IMR-90 (cell line): ENCODE data around the gene SPPL2B. TPM values are rescaled to one million over a fixed set of nuclear protein-coding genes. Genes with fewer than 3 reads are reported as not detected.

Experiments
- ATAC-seq: fragments of 200-7000 bp; cut with Tn5 transposase; 2 replicates; pipeline ENCODE4 v1.9.1; 2020; ENCODE audit warnings: low read depth, mild to moderate bottlenecking, moderate library complexity
- BruUV-seq: library from RNA; stranded (reverse); fragments of 400-500 nt; replicated peaks from 2 replicates; lab custom pipeline; 2021; lab: Mats Ljungman, UMichigan
- CTCF ChIA-PET: fragments of 300-600 bp; formaldehyde crosslinking; extraction: SDS; loops from one replicate; lab custom pipeline; 2021; ENCODE audit warnings: antibody characterized with exemption; lab: Yijun Ruan, JAX
- POLR2A ChIA-PET: fragments of 300-600 bp; sonication (Branson Sonifier 250); formaldehyde crosslinking; loops from one replicate; lab custom pipeline; 2022; ENCODE audit warnings: antibody characterized with exemption; ENCODE audit not compliant: unreplicated experiment; lab: Charles Lee
- DNase-seq: peaks from one replicate; pipeline ENCODE4 v3.0.0; 2013
- H2AFZ ChIP-seq: replicated peaks from 2 replicates; pipeline ENCODE3; 2013; ENCODE audit warnings: low read length, mild to moderate bottlenecking; ENCODE audit not compliant: poor library complexity
- H2AK5ac ChIP-seq: 2 replicates; pipeline ENCODE4 v1.6.1; 2013; ENCODE audit warnings: low read depth, low read length, inconsistent platforms
- H2AK9ac ChIP-seq: replicated peaks from 2 replicates; pipeline ENCODE3; 2013; ENCODE audit warnings: mild to moderate bottlenecking, low read depth, low read length, moderate library complexity; ENCODE audit not compliant: poor library complexity
- H2BK120ac ChIP-seq: 2 replicates; pipeline ENCODE4 v1.6.1; 2013; ENCODE audit warnings: low read depth, low read length, inconsistent platforms
- H2BK15ac ChIP-seq: 3 replicates; pipeline ENCODE4 v1.6.1; 2013; ENCODE audit warnings: low read depth, low read length, inconsistent platforms
- H2BK20ac ChIP-seq: 2 replicates; pipeline ENCODE4 v1.6.1; 2013; ENCODE audit warnings: low read depth, mild to moderate bottlenecking, inconsistent platforms, low read length, moderate library complexity
- H2BK5ac ChIP-seq: 2 replicates; pipeline ENCODE4 v1.6.1; 2013; ENCODE audit warnings: mild to moderate bottlenecking, low read depth, low read length, inconsistent platforms; ENCODE audit not compliant: poor library complexity, severe bottlenecking
- H3K14ac ChIP-seq: replicated peaks from 2 replicates; pipeline ENCODE4 v1.6.1; 2013; ENCODE audit warnings: low read depth, low read length, inconsistent platforms
- H3K18ac ChIP-seq: 2 replicates; pipeline ENCODE4 v1.6.1; 2013; ENCODE audit warnings: low read depth, low read length, control low read depth
- H3K23ac ChIP-seq: 2 replicates; pipeline ENCODE4 v1.6.1; 2013; ENCODE audit warnings: low read depth, low read length, inconsistent platforms
- H3K27ac ChIP-seq: 2 replicates; pipeline ENCODE4 v1.5.1; 2013; ENCODE audit warnings: mild to moderate bottlenecking, control low read depth, low read length; ENCODE audit not compliant: insufficient read depth
- H3K27me3 ChIP-seq: 2 replicates; pipeline ENCODE4 v1.6.1; 2013; ENCODE audit warnings: low read length; ENCODE audit not compliant: control insufficient read depth, insufficient read depth
- H3K36me3 ChIP-seq: 2 replicates; pipeline ENCODE4 v1.6.1; 2013; ENCODE audit warnings: low read length, mixed read lengths; ENCODE audit not compliant: control insufficient read depth, insufficient read depth
- H3K4ac ChIP-seq: 2 replicates; pipeline ENCODE4 v1.6.1; 2013; ENCODE audit warnings: low read depth, low read length, inconsistent platforms
- H3K4me1 ChIP-seq: 2 replicates; pipeline ENCODE4 v1.6.1; 2013; ENCODE audit warnings: low read length, mixed read lengths; ENCODE audit not compliant: control insufficient read depth, insufficient read depth
- H3K4me2 ChIP-seq: 2 replicates; pipeline ENCODE4 v1.6.1; 2013; ENCODE audit warnings: low read depth, mild to moderate bottlenecking, control low read depth, low read length, moderate library complexity
- H3K4me3 ChIP-seq: 2 replicates; pipeline ENCODE4 v1.5.1; 2013; ENCODE audit warnings: low read depth, mild to moderate bottlenecking, control low read depth, low read length, moderate library complexity; ENCODE audit not compliant: insufficient read depth
- H3K56ac ChIP-seq: 2 replicates; pipeline ENCODE4 v1.6.1; 2013; ENCODE audit warnings: low read length, inconsistent platforms; ENCODE audit not compliant: insufficient read depth; ENCODE audit errors: extremely low read depth
- H3K79me1 ChIP-seq, 2 experiments: 2 replicates each; pipeline ENCODE4 v1.6.1; 2013; ENCODE audit warnings: low read length in 2 of 2, inconsistent platforms in 1 of 2, low read depth in 1 of 2
- H3K9ac ChIP-seq: 2 replicates; pipeline ENCODE4 v1.6.1; 2013; ENCODE audit warnings: low read depth, low read length, control low read depth
- H3K9me1 ChIP-seq: 2 replicates; pipeline ENCODE4 v1.6.1; 2013; ENCODE audit warnings: low read length, inconsistent platforms; ENCODE audit not compliant: insufficient read depth
- H3K9me3 ChIP-seq: 2 replicates; pipeline ENCODE4 v1.6.1; 2013; ENCODE audit warnings: low read length; ENCODE audit not compliant: control insufficient read depth, insufficient read depth
- H4K20me1 ChIP-seq: 2 replicates; pipeline ENCODE4 v1.6.1; 2013; ENCODE audit warnings: low read length, inconsistent platforms; ENCODE audit not compliant: insufficient read depth
- H4K5ac ChIP-seq: 2 replicates; pipeline ENCODE4 v1.6.1; 2013; ENCODE audit warnings: mild to moderate bottlenecking, low read depth, low read length, control low read depth
- H4K8ac ChIP-seq, 2 experiments: 2 replicates each; pipeline ENCODE4 v1.6.1; 2013; ENCODE audit warnings: low read depth in 2 of 2, low read length in 2 of 2, control low read depth in 1 of 2, inconsistent platforms in 1 of 2
- H4K91ac ChIP-seq: 2 replicates; pipeline ENCODE4 v1.6.1; 2013; ENCODE audit warnings: low read depth, low read length, inconsistent platforms; ENCODE audit not compliant: insufficient read depth
- BHLHE40 ChIP-seq: fragments of 150-350 bp; IDR thresholded peaks from 2 replicates; pipeline ENCODE4 v1.6.1; 2016; ENCODE audit warnings: mild to moderate bottlenecking, low read depth, low read length
- CEBPB ChIP-seq: IDR thresholded peaks from 2 replicates; pipeline ENCODE4 v1.6.1; 2012; ENCODE audit warnings: low read depth, low read length, improper control_type of control experiment
- CHD1 ChIP-seq: IDR thresholded peaks from 2 replicates; pipeline ENCODE4 v1.6.1; 2012; ENCODE audit warnings: low read depth, low read length, improper control_type of control experiment
- FOS ChIP-seq: fragments of 150-350 bp; IDR thresholded peaks from 2 replicates; pipeline ENCODE4 v1.6.1; 2016; ENCODE audit warnings: low read depth, low read length
- MAFK ChIP-seq: IDR thresholded peaks from 2 replicates; pipeline ENCODE4 v1.6.1; 2012; ENCODE audit warnings: low read depth, low read length, improper control_type of control experiment
- MAZ ChIP-seq: IDR thresholded peaks from 2 replicates; pipeline ENCODE4 v1.6.1; 2012; ENCODE audit warnings: low read depth, mild to moderate bottlenecking, low read length, improper control_type of control experiment, moderate library complexity, borderline replicate concordance
- MXI1 ChIP-seq: IDR thresholded peaks from 2 replicates; pipeline ENCODE4 v1.6.1; 2012; ENCODE audit warnings: low read depth, mild to moderate bottlenecking, low read length, moderate library complexity, borderline replicate concordance
- NFE2L2 ChIP-seq: fragments of 150-350 bp; IDR thresholded peaks from 2 replicates; pipeline ENCODE4 v1.6.1; 2016; ENCODE audit warnings: low read depth, mild to moderate bottlenecking, low read length
- POLR2A ChIP-seq: IDR thresholded peaks from 2 replicates; pipeline ENCODE4 v1.6.1; 2012; ENCODE audit warnings: mild to moderate bottlenecking, low read depth, low read length
- RAD21 ChIP-seq: IDR thresholded peaks from 2 replicates; pipeline ENCODE4 v1.6.1; 2012; ENCODE audit warnings: low read length, improper control_type of control experiment
- RCOR1 ChIP-seq: IDR thresholded peaks from 2 replicates; pipeline ENCODE4 v1.6.1; 2012; ENCODE audit warnings: mild to moderate bottlenecking, low read length, improper control_type of control experiment; ENCODE audit not compliant: insufficient replicate concordance
- RFX5 ChIP-seq: IDR thresholded peaks from 2 replicates; pipeline ENCODE4 v1.8.0; 2012; ENCODE audit warnings: low read depth, mild to moderate bottlenecking, low read length, moderate library complexity
- SMC3 ChIP-seq: fragments of 150-350 bp; IDR thresholded peaks from 2 replicates; pipeline ENCODE4 v1.6.1; 2016; ENCODE audit warnings: low read depth, mild to moderate bottlenecking, antibody characterized with exemption, low read length, moderate library complexity
- WGBS, 2 experiments: methylation state at CpG; one replicate each; pipeline versions ENCODE4 v1.1.5 to v1.1.7; 2013; ENCODE audit warnings: missing lambda C conversion rate in 2 of 2; ENCODE audit not compliant: insufficient read length in 1 of 2; ENCODE audit errors: extremely low coverage in 2 of 2; 5-methylcytosine and 5-hydroxymethylcytosine counted together
- dilution Hi-C: fragments of 300-500 bp; cut with HindIII; formaldehyde crosslinking; loops from one replicate; pipeline ENCODE4 v1.14.3; 2018; ENCODE audit warnings: low sequenced_read_pairs; ENCODE audit not compliant: unreplicated experiment
- in situ Hi-C: fragments of 300-500 bp; cut with MboI; formaldehyde crosslinking; loops from 3 replicates; pipeline ENCODE4 v1.14.3; 2019; ENCODE audit warnings: low sequenced_read_pairs, inconsistent platforms, mixed read lengths
- intact Hi-C: fragments of 100-400 bp; cut with micrococcal nuclease; formaldehyde crosslinking; loops from 2 replicates; pipeline ENCODE4 v1.10.0; 2022
- polyA plus RNA-seq, 3 experiments: library from polyadenylated mRNA; depleted of rRNA; stranded (reverse); fragments of >200 nt; gene quantifications; 2 replicates each; pipeline ENCODE4 v1.2.3, GENCODE V29; 2012; ENCODE audit warnings: low replicate concordance in 1 of 3
- total RNA-seq: library from RNA; depleted of rRNA; stranded (reverse); fragments of >200 nt; gene quantifications from 2 replicates; pipeline ENCODE4 v1.2.3, GENCODE V29; 2012
- TF ChIP-seq, protein P1 (sequence below): conservative IDR thresholded peaks from 2 replicates; pipeline ENCODE4 v1.5.1; 2012; ENCODE audit warnings: mild to moderate bottlenecking, low read depth, low read length, improper control_type of control experiment
- TF ChIP-seq, protein P2 (sequence below): fragments of 150-350 bp; IDR thresholded peaks from 2 replicates; pipeline ENCODE4 v1.6.1; 2017; ENCODE audit warnings: mild to moderate bottlenecking, antibody characterized with exemption, low read length, low read depth

The SPPL2B gene
- total and polyA plus RNA-seq, 2 of the 4 experiments (the other 2 are of a cell fraction) = 3.4 to 45.7 TPM

- Histone ChIP-seq H2AK9ac (no peak overlapping the region), H3K4me2 (no peak overlapping the region), H2AK5ac (no peak overlapping the region), H3K9me1 (peaks cover 2% of the 10 kb centered on the region; the same call in 1 of the 2 replicates), H2BK20ac (no peak overlapping the region), H2BK15ac (no peak overlapping the region), H3K36me3 (no peaks in the 10 kb centered on the region), H3K4me3 (no peak overlapping the region), H3K4me1 (peaks cover 2% of the 10 kb centered on the region; the same call in 1 of the 2 replicates), H4K20me1 (no peaks in the 10 kb centered on the region), H3K23ac (no peak overlapping the region), H4K5ac (no peak overlapping the region), H4K91ac (no peak overlapping the region), H3K14ac (no peak overlapping the region), H3K27me3 (peaks cover 7% of the 10 kb centered on the region), H3K9me3 (no peaks in the 10 kb centered on the region), H2BK120ac (no peak overlapping the region), H3K79me1 (no peaks in the 10 kb centered on the region), H4K8ac (no peak overlapping the region), H3K27ac (no peak overlapping the region), H2BK5ac (no peak overlapping the region), H3K56ac (no peak overlapping the region), H3K18ac (no peak overlapping the region), H3K9ac (no peak overlapping the region), H2AFZ (no peak overlapping the region), H3K4ac (no peak overlapping the region)
- BruUV-seq = no TSS peak
- in situ Hi-C loops (no loop called here), dilution Hi-C loops (no loop called here), intact Hi-C loops (no loop called here)
- WGBS, 2 experiments = 27% methylated on average over 5 of the region's 20 CpGs; no CpG with 5 or more reads in 1 of the 2 experiments
- ChIA-PET POLR2A (no interaction called here), CTCF (interaction anchor here (0.6 kb wide), 1 partner anchor 210 kb away, joined by 3 read pairs; no protein-coding TSS in a partner anchor)
- DNase-seq (no peak), ATAC-seq (no peak)
- TF ChIP-seq NFE2L2 (no peak), MAZ (no peak), POLR2A (no peak), MAFK (no peak), FOS (no peak), RAD21 (no peak), BHLHE40 (no peak), RCOR1 (no peak), CEBPB (no peak), RFX5 (no peak), SMC3 (no peak), CHD1 (no peak), MXI1 (no peak)
- TF ChIP-seq, protein P1, sequence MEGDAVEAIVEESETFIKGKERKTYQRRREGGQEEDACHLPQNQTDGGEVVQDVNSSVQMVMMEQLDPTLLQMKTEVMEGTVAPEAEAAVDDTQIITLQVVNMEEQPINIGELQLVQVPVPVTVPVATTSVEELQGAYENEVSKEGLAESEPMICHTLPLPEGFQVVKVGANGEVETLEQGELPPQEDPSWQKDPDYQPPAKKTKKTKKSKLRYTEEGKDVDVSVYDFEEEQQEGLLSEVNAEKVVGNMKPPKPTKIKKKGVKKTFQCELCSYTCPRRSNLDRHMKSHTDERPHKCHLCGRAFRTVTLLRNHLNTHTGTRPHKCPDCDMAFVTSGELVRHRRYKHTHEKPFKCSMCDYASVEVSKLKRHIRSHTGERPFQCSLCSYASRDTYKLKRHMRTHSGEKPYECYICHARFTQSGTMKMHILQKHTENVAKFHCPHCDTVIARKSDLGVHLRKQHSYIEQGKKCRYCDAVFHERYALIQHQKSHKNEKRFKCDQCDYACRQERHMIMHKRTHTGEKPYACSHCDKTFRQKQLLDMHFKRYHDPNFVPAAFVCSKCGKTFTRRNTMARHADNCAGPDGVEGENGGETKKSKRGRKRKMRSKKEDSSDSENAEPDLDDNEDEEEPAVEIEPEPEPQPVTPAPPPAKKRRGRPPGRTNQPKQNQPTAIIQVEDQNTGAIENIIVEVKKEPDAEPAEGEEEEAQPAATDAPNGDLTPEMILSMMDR = no peak
- TF ChIP-seq, protein P2, sequence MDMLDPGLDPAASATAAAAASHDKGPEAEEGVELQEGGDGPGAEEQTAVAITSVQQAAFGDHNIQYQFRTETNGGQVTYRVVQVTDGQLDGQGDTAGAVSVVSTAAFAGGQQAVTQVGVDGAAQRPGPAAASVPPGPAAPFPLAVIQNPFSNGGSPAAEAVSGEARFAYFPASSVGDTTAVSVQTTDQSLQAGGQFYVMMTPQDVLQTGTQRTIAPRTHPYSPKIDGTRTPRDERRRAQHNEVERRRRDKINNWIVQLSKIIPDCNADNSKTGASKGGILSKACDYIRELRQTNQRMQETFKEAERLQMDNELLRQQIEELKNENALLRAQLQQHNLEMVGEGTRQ = no peak
These were observed 59.1 kb downstream of the SPPL2B start for GRCh38 chr19:2387367-2388288.
